Subcutaneous adipose tissue (tissue), 4 donors: ENCODE data around the gene ZFAND2B. TPM values are rescaled to one million over a fixed set of nuclear protein-coding genes. Genes with fewer than 3 reads are reported as not detected.

ENCODE experiments used
- CTCF ChIP-seq: fragments of 450-650 bp; IDR thresholded peaks from one replicate; pipeline ENCODE4 v1.5.1; 2016; ENCODE audit warnings: low read depth, mild to moderate bottlenecking, control low read depth, antibody characterized with exemption, moderate library complexity
- total RNA-seq, 4 donors: library from RNA; depleted of rRNA; stranded (reverse); fragments of >200 nt; gene quantifications; one replicate each; pipeline ENCODE4 v1.1.0, GENCODE V29; 2016

Gene ZFAND2B
- total RNA-seq, 4 donors from 2014 or later, result 28.0 to 60.3 (median 43.7) TPM

- TF ChIP-seq CTCF, result no peak
Observed at GRCh38 chr2:219176818-219177551, 29.6 kb upstream of the ZFAND2B start, which contains the start of gene CNPPD1. Gene CNPPD1, minus strand, starts transcription at chr2:219176925. Its CDS starts 97 bp downstream, at chr2:219176828.

DNA sequence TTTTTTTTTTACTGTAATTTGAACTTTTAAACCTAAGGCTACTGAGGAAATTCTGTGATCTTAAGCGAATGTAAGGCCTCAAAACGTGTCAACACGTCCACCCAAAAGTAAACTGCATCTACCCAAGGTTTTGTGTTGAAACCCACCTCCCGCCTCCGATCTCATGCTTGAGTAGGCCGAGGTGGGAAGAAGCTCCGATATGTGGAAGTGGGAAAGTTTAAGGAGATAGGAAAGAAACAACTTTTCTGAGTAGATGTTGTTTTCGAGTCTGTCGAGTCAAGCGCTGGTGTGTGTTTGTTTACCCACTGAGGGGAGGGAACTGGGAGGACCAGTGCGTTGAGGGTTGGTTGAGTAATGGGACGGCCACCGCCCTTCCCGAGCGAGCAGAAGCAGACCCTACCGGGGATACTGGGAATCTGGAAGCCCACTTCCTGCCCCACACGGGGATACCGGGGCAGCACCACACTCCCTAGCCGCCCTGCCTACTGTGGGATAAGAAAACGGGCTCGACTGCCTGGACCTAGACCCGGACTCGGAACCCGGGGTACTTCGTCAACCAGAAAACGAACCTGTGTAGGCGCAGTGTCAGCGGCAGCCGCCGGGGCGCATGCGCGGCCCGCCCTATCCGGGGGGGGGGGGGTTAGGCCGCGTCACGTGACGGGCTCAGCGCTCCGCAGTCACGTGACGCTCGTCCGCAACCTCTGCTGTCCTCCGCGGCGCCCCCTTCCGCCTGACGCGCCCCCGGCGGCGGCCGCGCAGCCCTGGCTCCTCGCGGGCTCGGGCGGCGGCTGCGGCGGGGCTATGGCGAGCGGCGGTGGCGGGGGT lies 28.8 kb upstream of the ZFAND2B start, which contains the start of gene RETREG2:
Gene RETREG2 (plus strand): TSS at position 724 of the 825 bp plus-strand sequence. CDS start 78 bp downstream, at position 802.
- no peak for TF ChIP-seq CTCF

GRCh38 chr2:219178377-219179175 lies 28.0 kb upstream of the ZFAND2B start:
- no peak for TF ChIP-seq CTCF

GRCh38 chr2:219179601-219180465 lies 26.7 kb upstream of the ZFAND2B start:
- no peak for TF ChIP-seq CTCF

- TF ChIP-seq CTCF, result no peak
Observed at GRCh38 chr2:219180961-219181360, 25.6 kb upstream of the ZFAND2B start.

DNA sequence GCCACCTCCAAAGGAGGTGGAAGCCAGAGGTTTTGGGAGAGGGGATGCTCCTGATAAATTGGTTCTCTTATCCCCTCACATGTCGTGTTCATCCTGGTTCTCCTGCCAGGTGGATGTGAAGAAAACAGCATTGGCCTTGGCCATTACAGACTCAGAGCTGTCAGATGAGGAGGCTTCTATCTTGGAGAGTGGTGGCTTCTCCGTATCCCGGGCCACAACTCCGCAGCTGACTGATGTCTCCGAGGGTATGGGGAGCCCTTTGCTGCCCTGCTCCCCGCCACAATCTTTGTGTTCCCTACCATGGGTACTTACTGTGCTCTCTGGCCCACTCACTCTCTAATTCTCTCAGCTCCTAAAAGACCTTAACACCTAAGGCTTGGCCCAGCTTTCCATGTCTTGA lies 25.1 kb upstream of the ZFAND2B start:
- TF ChIP-seq CTCF, result no peak
